IPS-18a (cell line): Measurements from ENCODE around the gene ADAM8.
"Not testable (repeated sequence)": the region's sequence is repeated elsewhere in the genome, so short reads cannot be mapped to it uniquely, and the experiment has no call there.

ENCODE experiments used
- H3K27ac ChIP-seq: one replicate; pipeline ENCODE4 v1.5.1; 2013; ENCODE audit warnings: low read length
- H3K27me3 ChIP-seq: one replicate; pipeline ENCODE4 v1.6.1; 2013; ENCODE audit warnings: mild to moderate bottlenecking, low read length; ENCODE audit not compliant: control insufficient read depth, insufficient read depth
- H3K36me3 ChIP-seq: one replicate; pipeline ENCODE4 v1.6.1; 2013; ENCODE audit warnings: low read depth, low read length; ENCODE audit not compliant: control insufficient read depth
- H3K4me1 ChIP-seq: one replicate; pipeline ENCODE4 v1.6.1; 2013; ENCODE audit warnings: low read depth, low read length; ENCODE audit not compliant: control insufficient read depth
- H3K4me3 ChIP-seq: one replicate; pipeline ENCODE4 v1.5.1; 2013; ENCODE audit warnings: low read length
- H3K9ac ChIP-seq: one replicate; pipeline ENCODE4 v1.6.1; 2013; ENCODE audit warnings: mild to moderate bottlenecking, low read length, moderate library complexity
- H3K9me3 ChIP-seq: one replicate; pipeline ENCODE4 v1.6.1; 2013; ENCODE audit warnings: low read depth, low read length; ENCODE audit not compliant: control insufficient read depth

ADAM8 gene

GRCh38 chr10:133231244-133231945 is 45.3 kb downstream of the ADAM8 start:
- Histone ChIP-seq H3K27me3 (peaks cover 83% of the 10 kb centered on the region), H3K36me3 (no peaks in the 10 kb centered on the region), H3K27ac (no peak overlapping the region), H3K9ac (no peak overlapping the region), H3K4me3 (peak overlapping the region; percentile 7), H3K4me1 (peaks cover 9% of the 10 kb centered on the region), H3K9me3 (no peaks in the 10 kb centered on the region)

- Histone ChIP-seq H3K9me3 (no peaks in the 10 kb centered on the region), H3K4me3 (peak overlapping the region; percentile 17), H3K4me1 (peaks cover 9% of the 10 kb centered on the region), H3K36me3 (no peaks in the 10 kb centered on the region), H3K27me3 (peaks cover 75% of the 10 kb centered on the region), H3K27ac (no peak overlapping the region), H3K9ac (no peak overlapping the region)
Measured at GRCh38 chr10:133230387-133231195, 46.1 kb downstream of the ADAM8 start.

GRCh38 chr10:133230044-133230361 is 46.7 kb downstream of the ADAM8 start, which contains the start of gene UTF1:
TSS of gene UTF1 (plus strand) at chr10:133230217. CDS start at chr10:133230289, 72 bp downstream.
- H3K27me3 ChIP-seq: peaks cover 69% of the 10 kb centered on the region
- peaks cover 9% of the 10 kb centered on the region for H3K4me1 ChIP-seq
- H3K27ac ChIP-seq: no peak within 1 kb of the TSS
- no peak within 1 kb of the TSS for H3K9ac ChIP-seq
- peak within 1 kb of the TSS; percentile 17 for H3K4me3 ChIP-seq
- H3K36me3 ChIP-seq: no peaks in the 10 kb centered on the region
- no peaks in the 10 kb centered on the region for H3K9me3 ChIP-seq

DNA sequence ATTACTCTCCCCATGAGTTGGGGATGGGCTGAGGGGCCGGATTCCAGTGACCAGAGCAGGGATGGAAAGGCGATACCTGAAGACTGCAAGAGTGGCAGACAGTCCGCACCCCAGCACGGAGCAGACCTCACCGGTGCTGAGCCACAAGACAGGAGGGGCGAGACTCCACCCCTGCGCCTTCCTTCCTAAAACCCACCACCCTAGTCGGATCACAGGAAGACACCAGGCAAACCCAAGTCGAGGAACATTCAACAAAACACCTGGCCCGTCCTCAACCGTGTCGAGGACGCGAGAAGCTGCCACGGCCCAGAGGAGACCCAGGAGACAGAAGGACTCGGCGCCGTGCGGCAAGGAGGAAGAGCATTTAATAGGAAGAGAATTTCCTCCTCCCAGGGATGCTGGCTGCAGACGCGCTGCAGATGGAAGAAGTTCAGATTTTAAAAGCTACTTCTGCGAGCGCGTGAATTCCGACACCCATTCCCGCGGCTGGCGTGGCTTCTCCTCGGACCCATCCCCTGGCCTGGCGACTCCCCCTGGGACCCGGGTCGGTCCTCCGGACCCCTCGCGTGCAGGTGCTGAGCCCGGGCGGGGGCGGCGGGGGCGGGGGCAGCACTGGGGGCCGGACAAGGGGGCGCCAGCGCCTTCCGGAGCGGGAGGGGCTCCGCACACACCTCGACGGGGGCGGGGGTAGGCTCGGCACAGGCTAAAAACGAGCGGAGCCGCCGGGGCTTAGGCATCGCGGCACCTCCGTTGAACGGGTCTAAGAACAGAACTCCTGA is 47.2 kb downstream of the ADAM8 start:
- peak overlapping the region; percentile 11 for H3K4me3 ChIP-seq
- H3K9ac ChIP-seq: no peak overlapping the region
- H3K36me3 ChIP-seq: no peaks in the 10 kb centered on the region
- H3K27me3 ChIP-seq: peaks cover 65% of the 10 kb centered on the region
- peaks cover 9% of the 10 kb centered on the region for H3K4me1 ChIP-seq
- no peak overlapping the region for H3K27ac ChIP-seq
- H3K9me3 ChIP-seq: no peaks in the 10 kb centered on the region

- no peak overlapping the region for H3K4me3 ChIP-seq
- H3K4me1 ChIP-seq: peaks cover 7% of the 10 kb centered on the region
- H3K27me3 ChIP-seq: peaks cover 43% of the 10 kb centered on the region
Measured at GRCh38 chr10:133227256-133227655, 49.4 kb downstream of the ADAM8 start.

GRCh38 chr10:133226251-133226808 is 50.3 kb downstream of the ADAM8 start:
- no peak overlapping the region for H3K9ac ChIP-seq
- H3K4me1 ChIP-seq: no peaks in the 10 kb centered on the region
- peaks cover 34% of the 10 kb centered on the region for H3K27me3 ChIP-seq
- H3K9me3 ChIP-seq: no peaks in the 10 kb centered on the region
- H3K4me3 ChIP-seq: no peak overlapping the region
- H3K36me3 ChIP-seq: no peaks in the 10 kb centered on the region
- no peak overlapping the region for H3K27ac ChIP-seq

More at GRCh38 chr10:133227256-133227655, 49.4 kb downstream of the ADAM8 start:
- no peaks in the 10 kb centered on the region for H3K9me3 ChIP-seq
- no peaks in the 10 kb centered on the region for H3K36me3 ChIP-seq
- no peak overlapping the region for H3K27ac ChIP-seq
- no peak overlapping the region for H3K9ac ChIP-seq

DNA sequence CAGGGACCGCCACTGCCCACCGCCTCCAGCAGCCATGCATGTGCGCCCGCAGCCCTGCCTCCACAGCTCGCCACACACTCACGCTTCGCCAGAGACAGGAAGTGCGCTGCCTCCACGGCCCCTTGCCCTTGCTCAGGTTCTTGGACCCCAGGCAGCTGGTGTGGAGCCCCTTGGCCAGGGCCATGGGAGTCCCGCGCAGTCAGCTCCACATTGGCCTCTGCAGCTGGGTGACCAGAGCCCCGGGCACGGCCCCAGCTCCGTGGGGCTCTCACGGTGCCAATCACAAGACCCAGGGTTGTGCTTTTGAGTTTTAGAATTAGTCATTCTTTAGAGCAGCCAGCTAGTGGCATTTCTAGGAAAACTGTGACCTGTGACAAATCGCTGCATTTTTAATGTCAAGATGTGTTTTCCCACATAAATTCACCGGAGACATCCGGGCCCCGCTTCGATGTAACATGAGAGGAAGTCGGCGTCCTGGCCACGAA is 50.9 kb downstream of the ADAM8 start:
- no peak overlapping the region for H3K27ac ChIP-seq
- no peak overlapping the region for H3K9ac ChIP-seq
- H3K4me3 ChIP-seq: no peak overlapping the region
- H3K27me3 ChIP-seq: peaks cover 28% of the 10 kb centered on the region
- no peaks in the 10 kb centered on the region for H3K4me1 ChIP-seq
- H3K36me3 ChIP-seq: no peaks in the 10 kb centered on the region
- H3K9me3 ChIP-seq: no peaks in the 10 kb centered on the region

DNA sequence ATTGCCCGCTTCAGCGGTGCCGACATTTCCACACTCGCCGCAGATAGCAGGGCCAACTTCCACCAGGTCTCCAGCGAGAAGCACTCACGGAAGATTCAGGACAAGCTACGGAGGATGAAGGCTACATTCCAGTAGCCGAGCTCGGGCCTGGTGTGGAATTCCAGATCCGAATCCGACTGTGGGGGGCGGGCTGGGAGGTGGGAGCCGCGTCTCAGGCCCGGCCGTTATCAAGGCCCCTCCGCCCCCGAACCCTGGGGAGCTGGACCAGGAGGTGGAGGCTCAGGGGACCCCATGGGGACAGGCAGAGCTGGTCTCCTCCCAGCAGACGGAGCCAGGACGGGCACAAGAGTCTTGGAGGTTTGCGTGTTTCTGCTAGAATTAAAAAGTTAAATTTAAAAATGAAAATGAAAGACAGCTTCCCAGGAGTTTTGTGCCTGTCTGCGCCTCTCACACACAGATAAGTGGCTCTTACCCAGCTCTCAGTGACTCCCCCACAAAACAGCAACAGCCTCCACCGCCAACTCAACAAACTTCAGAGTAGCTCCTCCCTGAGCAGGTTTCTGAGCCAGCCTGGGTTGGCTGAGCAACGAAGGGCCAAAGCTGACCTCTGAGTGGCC is 51.8 kb downstream of the ADAM8 start:
- peaks cover 22% of the 10 kb centered on the region for H3K27me3 ChIP-seq
- H3K4me3 ChIP-seq: no peak overlapping the region

DNA sequence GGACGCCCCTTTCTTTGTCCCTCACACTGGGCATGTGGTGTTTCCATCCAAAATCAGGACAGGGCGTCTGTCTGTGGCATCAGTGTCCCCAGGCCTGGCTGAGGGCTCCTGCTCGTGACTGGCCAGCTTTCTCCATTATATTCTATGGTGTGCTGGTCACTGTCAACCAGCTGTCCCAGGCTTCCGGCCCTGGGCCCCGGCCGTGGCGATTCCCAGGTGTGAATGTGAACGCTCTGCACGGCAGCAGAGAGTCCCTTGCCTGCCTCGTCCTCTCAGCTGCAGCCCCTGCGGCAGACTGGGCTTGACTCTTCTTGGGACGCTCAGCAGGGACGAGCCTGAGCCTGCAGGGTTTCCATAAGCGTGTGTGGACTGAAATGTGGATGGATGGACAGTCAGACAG is 52.6 kb downstream of the ADAM8 start:
- no peak overlapping the region for H3K9ac ChIP-seq
- no peak overlapping the region for H3K27ac ChIP-seq
- no peak overlapping the region for H3K4me3 ChIP-seq
- no peaks in the 10 kb centered on the region for H3K4me1 ChIP-seq
- no peaks in the 10 kb centered on the region for H3K9me3 ChIP-seq
- no peaks in the 10 kb centered on the region for H3K36me3 ChIP-seq
- peaks cover 14% of the 10 kb centered on the region for H3K27me3 ChIP-seq

More for the DNA sequence above, 51.8 kb downstream of the ADAM8 start:
- Histone ChIP-seq H3K9me3 (no peaks in the 10 kb centered on the region), H3K4me1 (no peaks in the 10 kb centered on the region), H3K36me3 (no peaks in the 10 kb centered on the region), H3K9ac (no peak overlapping the region), H3K27ac (no peak overlapping the region)

GRCh38 chr10:133221756-133222155 is 54.9 kb downstream of the ADAM8 start:
- not testable (repeated sequence) for H3K27me3 ChIP-seq, H3K27ac ChIP-seq, H3K4me1 ChIP-seq, H3K4me3 ChIP-seq, H3K36me3 ChIP-seq, H3K9me3 ChIP-seq, H3K9ac ChIP-seq

- no peak overlapping the region for H3K9ac ChIP-seq
- H3K9me3 ChIP-seq: no peaks in the 10 kb centered on the region
- no peak overlapping the region for H3K4me3 ChIP-seq
- H3K4me1 ChIP-seq: no peaks in the 10 kb centered on the region
- H3K27ac ChIP-seq: no peak overlapping the region
- H3K27me3 ChIP-seq: no peaks in the 10 kb centered on the region
- H3K36me3 ChIP-seq: no peaks in the 10 kb centered on the region
Measured at GRCh38 chr10:133221331-133221730, 55.3 kb downstream of the ADAM8 start.
